HG03103 (cell line): ENCODE measurements around the gene HSDL1.

Experiments
- ATAC-seq: cut with Tn5 transposase; IDR thresholded peaks from one replicate; pipeline ENCODE4 v1.9.1; 2021; ENCODE audit warnings: low read depth; ENCODE audit not compliant: unreplicated experiment

Gene HSDL1

GRCh38 chr16:84176192-84177053 is 31.4 kb upstream of the HSDL1 start:
- ATAC-seq, result no peak

- ATAC-seq, result peak; percentile 78
Observed at GRCh38 chr16:84175350-84176081, 30.5 kb upstream of the HSDL1 start.

- ATAC-seq, result no peak
Observed at GRCh38 chr16:84174396-84174795, 29.4 kb upstream of the HSDL1 start.

- ATAC-seq, result no peak
Observed at GRCh38 chr16:84169765-84170310, 24.9 kb upstream of the HSDL1 start.

- ATAC-seq, result no peak
Observed at GRCh38 chr16:84166796-84167695, 22.1 kb upstream of the HSDL1 start.

GRCh38 chr16:84165746-84166145 is 20.8 kb upstream of the HSDL1 start:
- no peak for ATAC-seq

- no peak for ATAC-seq
Observed at GRCh38 chr16:84161801-84162200, 16.8 kb upstream of the HSDL1 start.

- no peak for ATAC-seq
Observed at GRCh38 chr16:84161037-84161436, 16.1 kb upstream of the HSDL1 start.

GRCh38 chr16:84159800-84160199 is 14.8 kb upstream of the HSDL1 start:
- no peak for ATAC-seq

GRCh38 chr16:84159007-84159406 is 14.0 kb upstream of the HSDL1 start:
- no peak for ATAC-seq

GRCh38 chr16:84156342-84156784 is 11.4 kb upstream of the HSDL1 start:
- no peak for ATAC-seq

- no peak for ATAC-seq
Observed at GRCh38 chr16:84155771-84156170, 10.8 kb upstream of the HSDL1 start.

- ATAC-seq, result no peak
Observed at GRCh38 chr16:84155226-84155625, 10.2 kb upstream of the HSDL1 start.

- ATAC-seq, result no peak
Observed at GRCh38 chr16:84153660-84154214, 8.8 kb upstream of the HSDL1 start.

GRCh38 chr16:84150926-84151325 is 5.9 kb upstream of the HSDL1 start:
- ATAC-seq, result no peak

GRCh38 chr16:84144209-84144858 is 643 bp downstream of the HSDL1 start:
- ATAC-seq, result no peak

- ATAC-seq, result no peak
Observed at GRCh38 chr16:84143784-84144199, 1.2 kb downstream of the HSDL1 start.

GRCh38 chr16:84143081-84143480 is 1.9 kb downstream of the HSDL1 start:
- no peak for ATAC-seq

GRCh38 chr16:84141143-84141670 is 3.8 kb downstream of the HSDL1 start:
- no peak for ATAC-seq
